ENCODE measurements around the gene NR1H2. TPM values are rescaled to one million over a fixed set of nuclear protein-coding genes. Genes with fewer than 3 reads are reported as not detected.

Gene NR1H2
- total and polyA plus RNA-seq, 2 donors (not counting 1 experiment from before 2014, with no cell fraction given): 30.3 to 82.4 TPM

GRCh38 chr19:50359328-50359818 lies 16.9 kb upstream of the NR1H2 start:
- H3K4me1 ChIP-seq (ENCODE audit: control insufficient read depth, extremely low read depth, insufficient read depth, low read length): no peaks in the 10 kb centered on the region
- H3K27ac ChIP-seq (ENCODE audit: insufficient read depth, low read length): no peak overlapping the region
- no peaks in the 10 kb centered on the region for H3K9me3 ChIP-seq (ENCODE audit: control insufficient read depth, insufficient read depth, low read depth, low read length)
- DNase-seq (ENCODE audit: low read depth in 2 of 2): no peak
- H2AFZ ChIP-seq (ENCODE audit: low read length): no peak overlapping the region
- H3K36me3 ChIP-seq (ENCODE audit: control insufficient read depth, insufficient read depth, low read length): no peaks in the 10 kb centered on the region
- no peak overlapping the region for H3K9ac ChIP-seq (ENCODE audit: insufficient read depth, low read length)
- no peaks in the 10 kb centered on the region for H3K27me3 ChIP-seq (ENCODE audit: control insufficient read depth, insufficient read depth, low read length)
- H3K4me3 ChIP-seq (replicated peaks in 1 of 4; ENCODE audit: control extremely low read depth in 1 of 4, insufficient read depth in 1 of 4, low read depth in 3 of 4, low read length in 4 of 4): no peak overlapping the region
- H3K79me2 ChIP-seq (ENCODE audit: control insufficient read depth, insufficient read depth, low read length): no peaks in the 10 kb centered on the region
- no peak overlapping the region for H3K4me2 ChIP-seq (ENCODE audit: extremely low read depth, insufficient read depth, low read length)
- TF ChIP-seq CTCF (conservative IDR thresholded peaks at IDR 0.05 in 1 of 2, IDR thresholded peaks at IDR 0.05 in 1 of 2; ENCODE audit: low read depth in 1 of 2, low read length in 2 of 2): no peak
- H4K20me1 ChIP-seq (ENCODE audit: control insufficient read depth, extremely low read depth, insufficient read depth, low read length): no peaks in the 10 kb centered on the region

GRCh38 chr19:50361290-50362029 lies 14.8 kb upstream of the NR1H2 start:
- Histone ChIP-seq H3K9me3 (ENCODE audit: control insufficient read depth, insufficient read depth, low read depth, low read length) (no peaks in the 10 kb centered on the region), H3K9ac (ENCODE audit: insufficient read depth, low read length) (no peak overlapping the region), H3K27ac (ENCODE audit: insufficient read depth, low read length) (no peak overlapping the region), H3K36me3 (ENCODE audit: control insufficient read depth, insufficient read depth, low read length) (no peaks in the 10 kb centered on the region), H4K20me1 (ENCODE audit: control insufficient read depth, extremely low read depth, insufficient read depth, low read length) (no peaks in the 10 kb centered on the region), H2AFZ (ENCODE audit: low read length) (no peak overlapping the region), H3K27me3 (ENCODE audit: control insufficient read depth, insufficient read depth, low read length) (no peaks in the 10 kb centered on the region), H3K4me1 (ENCODE audit: control insufficient read depth, extremely low read depth, insufficient read depth, low read length) (no peaks in the 10 kb centered on the region), H3K79me2 (ENCODE audit: control insufficient read depth, insufficient read depth, low read length) (no peaks in the 10 kb centered on the region), H3K4me3 (replicated peaks in 1 of 4; ENCODE audit: control extremely low read depth in 1 of 4, insufficient read depth in 1 of 4, low read depth in 3 of 4, low read length in 4 of 4) (no peak overlapping the region), H3K4me2 (ENCODE audit: extremely low read depth, insufficient read depth, low read length) (no peak overlapping the region)
- no peak for DNase-seq (ENCODE audit: low read depth in 2 of 2)
- TF ChIP-seq EZH2 (IDR thresholded peaks at IDR 0.05; ENCODE audit: low read length, missing control alignments) (no peak), CTCF (conservative IDR thresholded peaks at IDR 0.05 in 1 of 2, IDR thresholded peaks at IDR 0.05 in 1 of 2; ENCODE audit: low read depth in 1 of 2, low read length in 2 of 2) (no peak)

- H3K36me3 ChIP-seq (ENCODE audit: control insufficient read depth, insufficient read depth, low read length): no peaks in the 10 kb centered on the region
- no peaks in the 10 kb centered on the region for H3K27me3 ChIP-seq (ENCODE audit: control insufficient read depth, insufficient read depth, low read length)
- H3K4me3 ChIP-seq (replicated peaks in 1 of 4; ENCODE audit: control extremely low read depth in 1 of 4, insufficient read depth in 1 of 4, low read depth in 3 of 4, low read length in 4 of 4): no peak overlapping the region
- H3K4me2 ChIP-seq (ENCODE audit: extremely low read depth, insufficient read depth, low read length): no peak overlapping the region
- TF ChIP-seq CTCF (conservative IDR thresholded peaks at IDR 0.05 in 1 of 2, IDR thresholded peaks at IDR 0.05 in 1 of 2; ENCODE audit: low read depth in 1 of 2, low read length in 2 of 2): no peak
- TF ChIP-seq EZH2 (IDR thresholded peaks at IDR 0.05; ENCODE audit: low read length, missing control alignments): no peak
- DNase-seq (ENCODE audit: low read depth in 2 of 2): no peak
- no peaks in the 10 kb centered on the region for H4K20me1 ChIP-seq (ENCODE audit: control insufficient read depth, extremely low read depth, insufficient read depth, low read length)
- no peaks in the 10 kb centered on the region for H3K79me2 ChIP-seq (ENCODE audit: control insufficient read depth, insufficient read depth, low read length)
- no peak overlapping the region for H3K9ac ChIP-seq (ENCODE audit: insufficient read depth, low read length)
- H3K27ac ChIP-seq (ENCODE audit: insufficient read depth, low read length): no peak overlapping the region
- no peaks in the 10 kb centered on the region for H3K9me3 ChIP-seq (ENCODE audit: control insufficient read depth, insufficient read depth, low read depth, low read length)
- H3K4me1 ChIP-seq (ENCODE audit: control insufficient read depth, extremely low read depth, insufficient read depth, low read length): no peaks in the 10 kb centered on the region
- no peak overlapping the region for H2AFZ ChIP-seq (ENCODE audit: low read length)
Observed at GRCh38 chr19:50362030-50362412, 14.2 kb upstream of the NR1H2 start.
